Umbilical cord (tissue), 2 donors: Measurements from ENCODE around the gene PNPO. TPM values are rescaled to one million over a fixed set of nuclear protein-coding genes. Genes with fewer than 3 reads are reported as not detected.
"Not testable (repeated sequence)": the region's sequence is repeated elsewhere in the genome, so short reads cannot be mapped to it uniquely, and the experiment has no call there.

ENCODE experiments used
- DNase-seq: peaks from one replicate; pipeline ENCODE4 v3.0.0-alpha.2; 2015; ENCODE audit warnings: low spot score
- total RNA-seq: library from RNA; depleted of rRNA; stranded (reverse); fragments of >200 nt; gene quantifications from one replicate; pipeline ENCODE4 v1.2.3, GENCODE V29; 2014; ENCODE audit warnings: low replicate concordance; ENCODE audit not compliant: insufficient read depth

The PNPO gene
- total RNA-seq, 1 donor from 2014 or later, result 7.5 TPM

DNA sequence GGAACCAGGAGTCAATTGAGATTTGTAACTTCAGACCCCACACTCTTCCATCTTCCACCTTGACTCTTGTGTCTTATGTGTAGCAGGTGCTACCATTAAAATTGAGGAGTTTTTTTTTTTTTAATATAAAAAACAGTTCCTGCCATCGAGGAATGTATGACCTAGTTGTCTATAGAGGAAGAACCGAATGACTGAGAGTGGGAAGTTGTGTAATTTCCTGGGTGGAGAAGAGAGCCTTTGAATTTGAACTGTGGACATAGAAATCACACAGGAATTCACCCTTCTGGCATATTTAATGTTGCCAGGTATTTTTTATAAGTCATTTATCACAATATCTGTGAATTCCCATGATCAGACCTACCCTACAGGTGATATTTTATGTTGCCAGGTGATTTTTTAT is 23.4 kb upstream of the PNPO start:
- no peak for DNase-seq

DNA sequence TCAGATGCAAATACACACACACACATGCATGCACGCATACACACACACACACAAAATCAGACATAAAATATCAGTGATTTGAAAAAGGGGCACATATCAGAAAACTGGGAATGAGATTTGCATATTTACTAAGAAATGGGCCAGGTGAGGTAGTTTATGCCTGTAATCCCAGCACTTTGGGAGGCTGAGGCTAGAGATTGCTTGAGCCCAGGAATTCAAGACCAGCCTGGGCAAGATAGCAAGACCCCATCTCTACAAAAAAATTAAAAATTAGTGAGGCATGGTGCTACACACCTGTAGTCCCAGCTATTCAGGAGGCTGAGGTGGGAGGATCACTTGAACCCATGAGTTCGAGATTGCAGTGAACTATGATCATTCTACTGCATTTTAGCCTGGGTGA is 22.4 kb upstream of the PNPO start:
- DNase-seq, result no peak

DNA sequence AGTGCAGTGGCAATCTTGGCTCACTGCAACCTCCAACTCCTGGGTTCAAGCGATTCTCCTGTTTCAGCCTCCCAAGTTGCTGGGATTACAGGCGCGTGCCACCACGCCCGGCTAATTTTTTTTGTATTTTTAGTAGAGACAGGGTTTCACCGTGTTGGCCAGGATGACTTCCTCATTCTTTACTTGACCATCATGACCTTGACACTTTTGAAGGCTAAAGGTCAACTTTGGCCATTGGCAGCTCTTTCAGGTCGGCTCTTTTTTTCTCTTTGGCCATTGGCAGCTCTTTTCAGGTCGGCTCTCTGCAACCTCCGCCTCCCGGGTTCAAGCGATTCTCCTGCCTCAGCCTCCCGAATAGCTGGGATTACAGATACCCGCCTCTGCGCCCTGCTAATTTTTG is 21.5 kb upstream of the PNPO start:
- DNase-seq, result not testable (repeated sequence)

DNA sequence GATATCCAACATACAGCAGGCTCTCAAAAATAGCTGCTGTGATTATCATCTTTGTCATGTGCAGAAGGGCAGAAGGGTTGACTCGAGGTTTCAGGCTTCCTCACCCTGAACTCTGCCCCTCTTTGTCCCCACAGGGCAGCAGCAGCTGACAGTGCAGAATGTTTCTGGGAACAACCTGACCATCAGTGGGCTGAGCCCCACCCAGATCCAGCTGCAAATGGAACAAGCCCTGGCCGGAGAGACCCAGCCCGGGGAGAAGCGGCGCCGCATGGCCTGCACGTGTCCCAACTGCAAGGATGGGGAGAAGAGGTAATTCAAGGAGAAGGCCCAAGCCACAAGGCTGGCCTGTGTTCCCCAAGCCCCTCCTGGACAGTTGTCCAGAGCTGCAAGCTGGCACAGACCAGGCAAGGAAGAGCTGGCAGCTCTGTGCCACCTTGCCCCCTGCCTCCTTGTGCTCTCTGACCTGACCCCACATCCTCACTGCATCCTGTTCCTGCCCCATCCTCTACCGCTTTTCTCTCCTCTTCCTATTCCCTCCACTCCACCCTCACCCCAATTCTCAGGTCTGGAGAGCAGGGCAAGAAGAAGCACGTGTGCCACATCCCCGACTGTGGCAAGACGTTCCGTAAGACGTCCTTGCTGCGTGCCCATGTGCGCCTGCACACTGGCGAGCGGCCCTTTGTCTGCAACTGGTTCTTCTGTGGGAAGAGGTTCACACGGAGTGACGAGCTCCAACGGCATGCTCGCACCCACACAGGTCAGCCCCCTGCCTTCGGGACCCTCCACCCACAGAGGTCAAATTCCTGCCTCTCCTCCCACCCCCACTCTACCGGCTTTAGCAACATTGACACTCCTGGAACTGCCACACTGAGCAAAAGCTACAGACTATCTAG is 16.3 kb upstream of the PNPO start:
- no peak for DNase-seq

DNA sequence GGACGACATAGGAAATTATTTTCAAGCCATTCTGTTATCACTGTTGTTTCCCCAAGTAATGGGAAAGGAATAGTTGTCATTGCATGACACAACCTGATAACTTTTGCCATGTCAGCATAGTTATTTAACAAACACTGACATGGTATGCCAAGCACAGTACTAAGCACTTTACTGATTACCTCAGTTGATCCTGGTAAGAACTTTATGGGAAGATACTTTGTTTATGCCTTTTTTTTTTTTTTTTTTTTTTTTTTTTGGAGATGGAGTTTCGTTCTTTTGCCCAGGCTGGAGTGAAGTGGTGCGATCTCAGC is 15.7 kb upstream of the PNPO start:
- DNase-seq, result no peak

DNA sequence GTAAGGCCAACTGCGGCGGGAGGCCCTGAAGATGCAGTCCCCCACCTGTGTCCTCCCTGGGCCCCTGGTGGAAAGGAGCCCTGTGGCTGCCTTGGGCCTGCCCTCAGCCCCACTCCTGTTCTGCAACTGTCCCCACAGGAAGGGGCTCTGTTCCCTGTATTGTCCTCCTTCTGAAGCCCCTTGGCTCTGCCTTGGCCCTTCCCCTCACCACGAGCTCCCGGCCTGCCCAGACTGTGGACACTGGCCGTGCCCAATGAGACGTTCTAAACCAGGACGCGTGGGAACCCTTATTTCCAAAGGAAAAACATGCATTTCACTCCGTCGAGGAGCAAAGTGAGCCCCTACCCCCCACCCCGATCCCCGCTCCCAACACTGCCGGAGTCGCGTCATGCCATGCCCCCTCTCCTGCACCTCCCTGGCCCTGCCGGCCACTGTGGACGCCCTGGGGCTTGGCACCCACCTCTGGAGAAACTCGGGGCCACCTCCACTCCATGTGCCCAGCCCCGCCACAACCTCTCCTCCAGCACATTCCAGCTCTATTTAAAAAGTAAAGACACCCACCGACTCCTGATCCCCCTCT is 13.5 kb upstream of the PNPO start:
- DNase-seq, result no peak

DNA sequence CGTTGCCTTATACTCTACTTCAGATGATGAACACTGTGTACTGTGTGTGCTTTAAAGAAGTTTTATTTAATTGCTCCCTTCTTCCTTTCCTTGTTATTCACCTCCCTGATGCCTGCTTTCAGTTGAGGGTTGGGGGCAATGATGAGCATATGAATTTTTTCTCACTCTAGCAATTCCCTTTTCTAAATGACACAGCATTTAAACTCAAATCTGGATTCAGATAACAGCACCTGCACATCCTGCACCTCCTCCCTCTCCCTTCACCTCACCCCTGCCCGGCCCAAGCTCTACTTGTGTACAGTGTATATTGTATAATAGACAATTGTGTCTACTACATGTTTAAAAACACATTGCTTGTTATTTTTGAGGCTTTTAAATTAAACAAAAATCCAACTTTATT is 13.0 kb upstream of the PNPO start:
- no peak for DNase-seq

DNA sequence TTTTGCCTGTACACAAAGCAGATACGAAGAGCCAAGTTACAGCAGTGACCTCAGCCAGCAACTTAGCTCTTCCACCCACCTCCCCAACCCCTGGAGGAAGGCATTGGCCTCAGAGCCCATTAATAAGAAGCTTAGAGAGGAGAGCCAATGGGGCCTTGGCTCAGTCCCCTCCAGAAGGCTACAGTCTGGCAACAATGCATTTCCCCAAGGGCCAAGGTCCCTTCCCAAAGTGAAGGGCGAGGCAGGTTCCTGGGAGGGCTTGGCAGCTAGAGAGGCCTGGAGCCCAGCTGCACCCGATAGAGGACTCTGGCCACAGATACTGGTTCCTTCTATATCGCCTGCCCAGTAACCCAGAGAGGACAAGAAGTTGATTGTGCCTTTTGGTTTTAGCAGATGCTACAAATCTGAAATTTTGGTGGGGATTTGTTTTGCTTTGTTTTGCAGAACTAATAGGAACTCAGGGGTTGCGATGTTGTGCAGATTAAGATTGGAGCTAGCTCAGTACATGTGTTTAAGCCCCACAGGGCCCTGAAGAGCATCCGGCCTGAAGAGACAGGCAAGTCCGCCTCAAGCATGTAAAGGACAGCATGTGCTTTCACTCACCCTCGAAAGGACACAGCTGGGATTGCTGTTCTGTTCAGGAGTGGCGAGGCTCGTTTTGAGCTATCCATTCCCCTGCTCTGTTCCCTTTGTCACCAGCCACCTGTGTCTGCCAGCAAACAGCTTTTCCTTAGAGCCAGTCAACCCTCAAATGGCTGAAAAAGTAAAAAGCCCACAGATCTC is 12.0 kb upstream of the PNPO start:
- no peak for DNase-seq

DNA sequence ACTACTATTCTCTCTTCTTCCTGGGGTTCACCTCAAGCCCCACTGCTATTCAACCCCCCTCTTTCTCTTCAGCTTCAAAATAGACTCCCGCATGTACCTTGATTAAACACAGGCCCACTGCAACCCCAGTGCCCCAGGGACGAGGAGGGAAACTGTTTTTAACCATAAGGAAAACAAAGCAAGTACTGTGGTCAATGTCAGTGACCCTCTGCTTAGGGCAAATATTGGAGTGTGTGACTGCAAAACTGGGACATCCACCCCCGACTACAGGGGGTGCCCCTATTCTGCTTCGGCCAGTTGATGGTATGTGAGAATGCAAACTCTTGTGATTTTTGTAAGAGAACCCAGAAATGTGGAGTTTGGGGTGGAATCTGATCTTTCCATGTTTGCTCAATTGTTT is 9.5 kb upstream of the PNPO start:
- no peak for DNase-seq

DNA sequence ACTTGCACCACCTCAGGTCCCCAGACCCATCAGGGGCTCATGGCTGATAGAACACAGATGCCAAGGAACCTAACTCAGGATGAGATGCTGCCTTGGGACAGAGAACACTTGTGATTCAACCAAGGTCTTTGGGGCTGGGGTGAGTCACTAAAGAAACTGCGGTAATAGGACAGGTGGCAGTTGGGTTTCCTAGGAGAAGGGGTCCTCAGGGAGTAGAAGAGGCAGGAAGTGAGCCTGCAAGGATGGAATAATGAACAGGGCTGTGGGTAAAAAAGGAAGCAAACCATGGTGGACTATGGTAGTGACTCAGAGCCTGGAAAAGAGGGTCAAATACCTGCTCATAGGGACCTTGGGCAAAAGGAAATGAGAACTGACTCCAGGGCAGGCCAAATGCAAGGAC is 6.5 kb upstream of the PNPO start:
- DNase-seq, result no peak

DNA sequence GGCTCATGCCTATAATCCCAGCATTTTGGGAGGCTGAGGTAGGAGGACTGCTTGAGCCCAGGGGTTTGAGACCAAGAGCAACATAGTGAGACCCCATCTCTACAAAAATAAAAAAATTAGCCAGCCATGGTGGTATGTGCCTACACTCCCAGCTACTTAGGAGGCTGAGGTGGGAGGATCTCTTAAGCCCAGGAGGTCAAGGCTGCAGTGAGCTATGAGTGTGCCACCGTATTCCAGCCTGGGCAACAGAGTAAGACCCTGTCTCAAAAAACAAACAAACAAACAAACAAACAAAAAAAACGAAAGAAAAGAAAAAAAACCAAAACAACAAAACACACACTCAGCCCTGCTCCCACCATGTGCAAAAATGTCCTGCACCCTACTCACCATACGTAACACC is 5.9 kb upstream of the PNPO start:
- not testable (repeated sequence) for DNase-seq

DNA sequence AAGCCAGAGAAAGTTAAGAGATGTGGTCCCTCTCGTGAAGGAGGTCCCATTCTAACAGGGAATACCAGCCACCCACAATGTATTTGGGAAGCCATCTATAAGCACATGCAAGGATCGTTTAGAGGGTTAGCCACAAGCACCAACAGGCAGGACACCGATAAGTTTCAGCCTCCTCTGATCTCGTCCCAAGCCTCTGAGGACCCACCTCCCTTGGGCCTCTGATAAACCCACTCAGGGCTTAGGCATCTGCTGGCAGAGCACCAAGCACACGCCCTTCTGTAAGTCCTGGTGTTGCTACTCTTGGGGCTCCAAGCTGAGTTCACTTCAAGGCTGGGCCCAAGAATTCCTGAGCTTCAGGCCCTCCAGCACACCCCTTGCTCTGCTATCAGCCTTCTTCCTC is 5.4 kb upstream of the PNPO start:
- DNase-seq, result peak; percentile 86

DNA sequence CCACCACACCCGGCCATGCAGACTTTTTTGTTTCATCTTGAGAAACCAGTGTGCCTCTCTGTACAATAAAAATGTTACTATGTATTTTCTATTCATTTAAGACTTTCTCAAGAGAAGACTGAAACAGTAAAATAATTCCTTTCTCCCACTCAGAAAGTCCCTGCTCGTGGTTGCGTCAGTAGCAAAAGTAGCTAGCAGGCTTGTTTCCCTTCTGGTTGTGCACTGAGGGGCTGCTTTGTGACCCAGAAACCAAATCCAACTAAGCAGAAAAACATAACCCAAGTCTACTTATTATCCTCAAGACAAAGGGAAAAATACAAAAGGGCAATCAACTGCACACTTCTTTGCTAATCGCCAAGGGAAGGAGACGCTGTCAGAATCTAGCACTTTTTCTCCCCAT is 3.4 kb upstream of the PNPO start:
- peak; percentile 31 for DNase-seq

DNA sequence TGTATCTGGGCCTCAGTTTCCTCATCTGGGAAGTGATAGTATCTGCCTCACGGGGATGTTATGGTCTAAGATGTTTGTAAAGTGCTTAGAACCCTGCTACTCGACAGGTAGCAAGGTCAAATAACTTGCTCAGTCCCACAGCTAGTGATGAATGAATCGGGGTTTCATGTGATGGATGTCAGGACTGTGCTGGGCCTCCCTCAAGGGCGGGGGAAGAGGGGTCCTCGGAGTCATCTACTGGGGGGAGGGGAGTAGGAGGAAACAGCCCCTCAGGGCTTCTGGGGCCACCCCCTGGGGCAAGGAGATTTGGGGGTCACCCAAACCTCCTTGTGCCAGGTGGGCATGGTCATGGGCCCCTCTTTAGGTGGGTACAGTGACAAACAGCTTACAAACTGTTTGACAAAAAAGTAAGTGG is 732 bp downstream of the PNPO start:
- DNase-seq, result no peak

DNA sequence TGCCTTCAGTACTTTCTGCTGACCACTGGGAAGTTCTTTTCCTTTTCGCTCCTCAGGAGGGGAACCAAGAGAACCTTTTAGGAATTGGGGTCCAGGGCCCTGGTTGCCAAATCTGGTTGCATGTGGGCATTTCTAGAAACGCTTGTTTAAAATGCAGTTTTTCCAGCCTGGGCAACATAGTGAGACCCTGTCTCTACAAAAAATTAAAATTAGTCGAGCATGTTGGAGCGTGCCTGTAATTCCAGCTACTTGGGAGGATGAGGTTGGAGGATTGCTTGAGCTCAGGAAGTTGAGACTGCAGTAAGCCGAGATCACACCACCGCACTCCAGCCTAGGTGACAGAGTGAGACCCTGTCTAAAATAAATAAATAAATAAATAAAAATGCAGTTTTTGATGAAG is 1.2 kb downstream of the PNPO start:
- no peak for DNase-seq

DNA sequence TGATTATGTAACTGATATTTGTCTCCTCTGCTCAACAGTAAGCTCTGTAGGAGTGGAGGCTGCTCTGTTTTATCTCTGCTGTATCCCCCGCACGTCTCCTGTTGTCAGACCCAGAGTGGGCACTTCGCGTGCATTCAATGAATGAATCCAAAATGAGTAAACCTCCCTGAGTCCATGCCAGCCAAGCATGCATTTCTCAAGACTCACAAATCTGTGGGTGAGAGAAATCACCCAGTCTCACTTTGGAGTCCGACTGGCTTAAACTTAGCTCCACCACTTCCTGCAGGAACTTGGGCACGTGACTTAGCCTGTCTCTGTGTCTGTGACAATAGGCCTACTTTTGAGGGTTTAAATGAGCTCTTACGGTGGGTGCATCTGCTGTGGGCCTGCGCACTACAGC is 3.7 kb downstream of the PNPO start:
- no peak for DNase-seq

DNA sequence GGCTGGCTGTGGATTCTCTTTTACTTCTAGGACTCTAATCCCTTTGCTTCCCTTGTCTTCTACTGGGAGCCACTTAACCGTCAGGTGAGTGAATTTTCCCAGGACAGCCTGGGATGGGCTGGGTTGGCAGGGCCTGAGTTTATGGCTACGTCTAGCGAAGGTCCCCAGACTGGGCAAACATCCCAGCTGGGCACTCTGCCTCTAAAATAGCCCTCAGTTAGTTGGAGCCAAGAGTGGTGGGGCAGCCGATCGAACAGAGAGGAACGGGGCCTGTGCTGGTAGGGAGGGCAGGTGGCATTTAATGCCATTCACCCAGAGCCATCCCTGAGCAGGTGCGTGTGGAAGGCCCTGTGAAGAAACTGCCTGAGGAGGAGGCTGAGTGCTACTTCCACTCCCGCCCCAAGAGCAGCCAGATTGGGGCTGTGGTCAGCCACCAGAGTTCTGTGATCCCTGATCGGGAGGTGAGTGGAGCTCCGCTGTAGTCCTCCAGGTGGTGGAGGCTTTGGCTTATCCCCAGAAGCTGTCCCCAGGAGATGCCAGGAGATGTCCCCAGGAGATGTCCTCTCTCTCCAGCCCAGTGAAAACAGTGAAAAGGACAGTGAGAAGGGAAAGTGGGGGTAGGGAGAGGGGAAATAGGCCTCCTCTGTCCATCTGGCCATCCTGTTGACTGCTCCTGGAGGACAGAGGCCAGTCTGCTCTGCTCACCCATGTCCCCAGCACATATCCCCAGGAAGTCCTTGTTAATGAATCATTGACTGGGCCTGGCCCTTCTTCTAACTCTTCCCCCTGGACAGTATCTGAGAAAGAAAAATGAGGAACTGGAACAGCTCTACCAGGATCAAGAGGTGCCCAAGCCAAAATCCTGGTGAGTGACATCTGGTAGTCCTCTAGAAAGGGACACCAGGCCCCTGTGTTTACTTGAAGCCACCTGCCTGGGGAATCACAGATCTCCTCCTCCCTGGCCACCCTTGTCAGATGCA is 4.4 kb downstream of the PNPO start:
- DNase-seq, result no peak

DNA sequence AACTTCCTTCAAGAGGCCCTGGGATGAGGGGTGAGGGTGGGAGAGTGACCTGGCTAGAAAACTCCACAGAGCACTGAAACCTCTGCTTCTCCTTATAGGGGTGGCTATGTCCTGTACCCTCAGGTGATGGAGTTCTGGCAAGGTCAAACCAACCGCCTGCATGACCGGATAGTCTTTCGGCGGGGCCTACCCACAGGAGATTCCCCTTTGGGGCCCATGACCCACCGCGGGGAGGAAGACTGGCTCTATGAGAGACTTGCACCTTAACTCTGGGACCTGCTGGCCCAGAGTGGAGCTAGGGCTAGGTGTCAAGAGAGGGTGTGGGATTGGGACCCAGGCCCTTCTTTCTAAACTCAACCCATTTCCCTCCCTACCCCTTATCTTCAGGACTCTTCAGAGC is 5.1 kb downstream of the PNPO start:
- no peak for DNase-seq

DNA sequence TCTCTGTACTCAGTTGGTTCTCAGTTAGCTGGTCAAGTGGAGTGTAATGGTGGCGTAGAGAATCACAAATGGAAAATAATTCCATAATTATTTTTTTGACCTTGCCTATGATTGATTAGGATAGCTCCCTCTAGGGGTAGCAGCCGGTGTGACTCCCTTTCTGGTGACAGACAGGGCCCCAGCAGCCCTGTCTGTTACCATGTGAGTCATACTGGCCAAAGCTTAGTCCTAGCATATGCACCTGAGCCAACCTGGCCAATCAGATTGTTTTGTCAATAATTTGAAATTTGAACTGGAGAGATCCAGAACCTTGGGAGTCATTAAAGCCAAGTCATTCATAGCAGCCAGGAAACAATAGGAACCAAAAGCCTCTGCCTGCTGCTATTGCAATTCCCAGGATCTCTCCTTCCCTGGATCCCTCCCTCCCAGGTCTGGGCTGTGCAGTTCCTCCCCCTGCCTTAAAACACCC is 5.6 kb downstream of the PNPO start:
- DNase-seq, result peak; percentile 53

DNA sequence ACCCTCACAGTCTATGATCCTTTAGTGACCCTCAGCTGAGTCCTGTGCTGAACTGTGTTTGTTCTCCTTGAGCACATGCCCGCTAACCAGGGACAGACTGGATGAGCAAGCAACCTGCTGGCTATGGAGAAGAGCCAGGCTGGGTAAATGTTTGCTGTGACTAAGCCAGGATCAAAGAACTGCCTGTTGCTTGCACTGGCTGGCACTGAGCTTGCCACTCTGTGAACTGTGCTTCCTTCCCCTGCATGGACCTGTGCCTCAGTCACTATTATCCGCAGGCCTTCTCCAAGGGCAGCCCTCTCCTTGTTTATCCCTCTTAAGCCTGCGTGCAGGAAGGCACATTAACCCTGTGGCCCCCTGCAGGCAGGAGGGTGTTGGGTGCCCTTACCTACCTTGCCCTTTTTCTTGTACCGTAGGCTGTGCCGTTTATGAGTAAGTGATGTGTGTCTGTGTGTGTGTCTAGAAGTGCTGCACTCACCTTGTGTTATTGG is 7.4 kb downstream of the PNPO start:
- DNase-seq, result no peak

DNA sequence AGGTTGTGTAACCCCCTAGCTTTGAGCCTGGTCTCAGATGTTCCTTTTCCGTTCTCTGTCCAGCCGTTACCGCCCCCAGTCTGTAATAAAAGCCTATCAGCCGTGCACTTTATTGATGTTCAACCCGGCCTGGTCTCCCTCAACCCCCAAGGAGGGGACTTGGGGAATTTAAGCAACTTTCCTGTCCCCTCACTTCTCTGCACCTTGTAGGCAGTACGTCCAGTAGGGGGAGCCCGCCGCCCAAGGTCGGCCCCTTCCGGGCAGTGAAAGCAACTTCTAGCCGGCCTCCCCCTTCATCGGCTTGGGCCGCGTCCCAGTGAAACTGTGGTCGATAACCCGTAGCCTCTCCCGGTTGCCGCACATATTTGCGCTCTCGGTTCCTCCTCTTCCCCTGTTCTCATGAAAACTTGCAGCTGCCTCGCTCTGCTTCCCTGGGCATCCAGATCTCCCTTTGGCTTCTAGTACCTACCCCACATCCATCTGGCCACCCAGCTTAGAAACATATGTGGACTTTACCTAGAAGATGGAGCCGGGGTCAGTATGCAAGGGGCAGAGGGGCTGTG is 7.9 kb downstream of the PNPO start:
- peak; percentile 87 for DNase-seq
